ENCODE results near the gene ACP7. TPM values are rescaled to one million over a fixed set of nuclear protein-coding genes. Genes with fewer than 3 reads are reported as not detected.

The ACP7 gene
- total RNA-seq, 1 donor from 2014 or later: 0.46 TPM

DNA sequence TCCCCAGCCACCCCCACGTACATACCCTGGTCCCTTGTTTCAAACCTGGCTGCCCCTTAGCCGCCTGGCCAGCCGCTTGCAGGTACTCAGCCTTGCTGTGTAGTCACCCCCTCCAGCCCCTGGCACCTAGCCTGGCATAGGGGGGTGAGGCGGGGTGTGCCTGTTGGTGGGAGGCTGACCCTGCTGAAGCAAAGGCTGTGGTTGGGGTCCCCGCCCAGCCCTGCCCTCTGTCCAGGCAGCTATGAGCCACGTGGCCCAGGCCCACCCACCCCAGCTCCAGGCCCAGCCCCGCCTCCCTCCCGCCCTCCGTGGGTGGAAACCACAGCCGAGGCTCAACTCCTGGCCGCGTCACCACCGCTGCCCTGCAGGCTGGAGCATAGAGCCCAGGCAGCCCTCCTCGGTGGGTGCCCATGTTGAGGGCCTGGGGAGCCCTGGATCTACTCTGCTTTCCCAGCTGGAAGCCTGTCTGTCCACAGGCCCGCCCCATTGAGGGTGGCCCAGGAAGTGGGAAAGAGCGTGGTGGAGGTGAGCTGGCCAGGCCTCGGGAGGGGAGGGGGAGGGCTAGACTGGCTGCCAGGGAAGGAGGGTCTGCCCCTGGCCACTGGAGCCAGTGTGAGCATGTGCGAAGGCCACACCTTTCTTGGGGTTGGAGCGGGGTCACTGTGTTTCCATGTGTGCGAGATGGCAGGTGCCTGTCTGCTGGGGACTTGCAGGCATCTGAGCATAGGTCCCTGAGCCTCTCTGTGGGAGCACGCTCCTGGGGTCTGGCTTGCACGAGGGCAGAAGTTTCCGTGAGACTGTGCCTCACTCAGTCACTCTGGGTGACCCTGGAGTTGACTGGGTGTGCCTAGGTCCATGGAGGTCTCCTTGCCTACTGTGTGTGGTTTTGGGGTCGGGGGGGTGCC lies 72.4 kb downstream of the ACP7 start:
- H3K4me3 Mint-ChIP-seq (ENCODE audit: unreplicated experiment): no peak overlapping the region
- peaks cover 8% of the 10 kb centered on the region for H3K27me3 Mint-ChIP-seq (ENCODE audit: unreplicated experiment)
- H3K9me3 Mint-ChIP-seq (ENCODE audit: unreplicated experiment): no peaks in the 10 kb centered on the region
- peaks cover 11% of the 10 kb centered on the region for H3K36me3 Mint-ChIP-seq (ENCODE audit: low read depth, unreplicated experiment)
- no peak overlapping the region for H3K27ac Mint-ChIP-seq (ENCODE audit: unreplicated experiment)
- peaks cover 40% of the 10 kb centered on the region for H3K4me1 Mint-ChIP-seq (ENCODE audit: unreplicated experiment)
- DNase-seq (ENCODE audit: low spot score): no peak
- TF ChIP-seq, protein P1, sequence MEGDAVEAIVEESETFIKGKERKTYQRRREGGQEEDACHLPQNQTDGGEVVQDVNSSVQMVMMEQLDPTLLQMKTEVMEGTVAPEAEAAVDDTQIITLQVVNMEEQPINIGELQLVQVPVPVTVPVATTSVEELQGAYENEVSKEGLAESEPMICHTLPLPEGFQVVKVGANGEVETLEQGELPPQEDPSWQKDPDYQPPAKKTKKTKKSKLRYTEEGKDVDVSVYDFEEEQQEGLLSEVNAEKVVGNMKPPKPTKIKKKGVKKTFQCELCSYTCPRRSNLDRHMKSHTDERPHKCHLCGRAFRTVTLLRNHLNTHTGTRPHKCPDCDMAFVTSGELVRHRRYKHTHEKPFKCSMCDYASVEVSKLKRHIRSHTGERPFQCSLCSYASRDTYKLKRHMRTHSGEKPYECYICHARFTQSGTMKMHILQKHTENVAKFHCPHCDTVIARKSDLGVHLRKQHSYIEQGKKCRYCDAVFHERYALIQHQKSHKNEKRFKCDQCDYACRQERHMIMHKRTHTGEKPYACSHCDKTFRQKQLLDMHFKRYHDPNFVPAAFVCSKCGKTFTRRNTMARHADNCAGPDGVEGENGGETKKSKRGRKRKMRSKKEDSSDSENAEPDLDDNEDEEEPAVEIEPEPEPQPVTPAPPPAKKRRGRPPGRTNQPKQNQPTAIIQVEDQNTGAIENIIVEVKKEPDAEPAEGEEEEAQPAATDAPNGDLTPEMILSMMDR (IDR thresholded peaks at IDR 0.05; ENCODE audit: unreplicated experiment): no peak

DNA sequence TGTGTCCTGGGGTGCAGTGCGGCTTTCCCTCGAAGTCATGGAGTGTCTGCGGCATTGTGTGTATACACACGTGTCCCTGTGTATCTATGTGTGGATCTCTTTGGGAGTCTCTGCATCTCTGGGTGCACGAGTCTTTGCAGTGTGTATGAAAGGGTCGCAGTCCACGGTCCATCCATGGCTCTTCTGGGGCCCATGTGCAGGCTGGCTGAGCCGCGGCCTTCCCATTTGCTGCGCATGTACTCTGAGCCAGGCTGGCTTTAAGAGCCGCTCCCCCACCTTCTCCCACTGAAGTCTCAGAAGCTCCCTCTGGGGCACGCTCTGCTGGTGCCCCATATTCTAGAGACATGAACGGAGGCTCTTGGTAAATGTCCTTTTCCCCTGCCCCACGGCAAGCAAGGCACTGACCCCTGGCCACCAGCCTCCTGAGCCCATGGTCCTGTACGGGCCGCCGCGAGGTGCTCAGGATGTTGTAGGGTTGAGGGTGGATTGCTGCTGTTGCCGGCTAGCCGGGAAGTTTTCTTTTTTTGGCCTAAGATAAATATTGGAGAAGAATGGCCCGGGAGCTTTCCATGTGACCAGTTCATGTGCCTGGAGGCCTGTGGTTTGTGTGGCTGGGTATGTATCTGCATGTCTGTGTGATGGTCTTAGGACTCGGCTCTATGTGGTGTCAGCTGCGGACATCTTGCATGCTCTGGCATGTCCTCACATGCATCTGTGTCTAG lies 73.3 kb downstream of the ACP7 start:
- Mint-ChIP-seq H3K4me3 (ENCODE audit: unreplicated experiment) (no peak overlapping the region), H3K9me3 (ENCODE audit: unreplicated experiment) (no peaks in the 10 kb centered on the region), H3K27ac (ENCODE audit: unreplicated experiment) (no peak overlapping the region), H3K27me3 (ENCODE audit: unreplicated experiment) (peaks cover 8% of the 10 kb centered on the region), H3K36me3 (ENCODE audit: low read depth, unreplicated experiment) (peaks cover 11% of the 10 kb centered on the region), H3K4me1 (ENCODE audit: unreplicated experiment) (peaks cover 40% of the 10 kb centered on the region)
- DNase-seq (ENCODE audit: low spot score): no peak
- TF ChIP-seq, protein P1 (IDR thresholded peaks at IDR 0.05; ENCODE audit: unreplicated experiment): no peak

DNA sequence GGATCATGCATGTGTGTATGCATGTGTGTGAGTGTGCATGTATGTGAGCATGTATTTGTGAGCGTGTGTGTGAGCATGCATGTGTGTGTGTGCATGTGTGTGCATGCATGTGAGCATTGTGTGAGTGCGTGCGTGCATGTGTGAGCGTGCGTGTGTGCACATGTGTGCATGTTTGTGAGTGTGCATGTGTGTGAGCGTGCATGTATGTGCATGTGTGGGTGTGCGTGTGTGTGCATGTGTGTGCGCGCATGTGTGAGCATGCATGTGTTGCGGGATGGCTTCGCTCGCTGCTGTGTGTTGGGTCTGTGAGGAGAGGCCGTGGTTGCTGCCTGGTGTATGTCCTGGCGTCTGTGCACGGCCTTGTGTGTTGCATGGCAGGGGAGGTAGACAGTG lies 73.8 kb downstream of the ACP7 start:
- TF ChIP-seq, protein P1 (IDR thresholded peaks at IDR 0.05; ENCODE audit: unreplicated experiment): no peak
- Mint-ChIP-seq H3K4me1 (ENCODE audit: unreplicated experiment) (peaks cover 40% of the 10 kb centered on the region), H3K36me3 (ENCODE audit: low read depth, unreplicated experiment) (peaks cover 11% of the 10 kb centered on the region), H3K27ac (ENCODE audit: unreplicated experiment) (no peak overlapping the region), H3K9me3 (ENCODE audit: unreplicated experiment) (no peaks in the 10 kb centered on the region), H3K4me3 (ENCODE audit: unreplicated experiment) (no peak overlapping the region), H3K27me3 (ENCODE audit: unreplicated experiment) (peaks cover 8% of the 10 kb centered on the region)
- DNase-seq (ENCODE audit: low spot score): no peak

DNA sequence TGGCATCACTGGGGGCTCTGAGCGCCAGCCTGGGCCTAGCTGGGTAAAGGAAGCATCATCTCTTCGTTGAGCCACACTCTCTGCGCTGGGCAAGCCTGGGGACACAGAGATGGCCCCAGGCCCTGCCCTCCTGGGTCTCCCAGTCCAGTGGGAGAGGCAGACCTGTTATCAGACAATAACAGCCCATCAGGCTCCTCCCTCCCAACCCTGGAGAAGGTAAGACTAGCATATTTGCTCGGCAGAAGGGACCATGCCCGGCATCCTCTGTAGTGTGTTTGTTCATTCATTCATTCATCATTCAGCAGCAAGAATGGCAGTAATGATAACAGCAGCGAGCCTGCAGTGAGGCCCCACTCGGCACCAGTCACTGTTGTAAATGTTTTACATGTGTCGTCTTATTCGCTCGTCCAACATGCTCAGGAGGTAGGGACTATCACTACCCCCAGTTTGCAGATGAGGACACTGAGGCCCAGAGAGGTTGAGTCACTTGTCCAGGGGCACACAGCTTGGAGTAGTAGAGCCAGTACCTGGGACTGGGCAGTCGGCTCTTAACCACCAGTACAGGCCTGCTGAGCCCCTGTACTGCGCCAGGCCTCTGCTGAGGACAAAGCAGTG lies 74.6 kb downstream of the ACP7 start:
- H3K36me3 Mint-ChIP-seq (ENCODE audit: low read depth, unreplicated experiment): peaks cover 11% of the 10 kb centered on the region
- no peaks in the 10 kb centered on the region for H3K9me3 Mint-ChIP-seq (ENCODE audit: unreplicated experiment)
- H3K27ac Mint-ChIP-seq (ENCODE audit: unreplicated experiment): no peak overlapping the region
- no peak for DNase-seq (ENCODE audit: low spot score)
- H3K27me3 Mint-ChIP-seq (ENCODE audit: unreplicated experiment): peaks cover 8% of the 10 kb centered on the region
- H3K4me3 Mint-ChIP-seq (ENCODE audit: unreplicated experiment): no peak overlapping the region
- peaks cover 39% of the 10 kb centered on the region for H3K4me1 Mint-ChIP-seq (ENCODE audit: unreplicated experiment)
- TF ChIP-seq, protein P1 (IDR thresholded peaks at IDR 0.05; ENCODE audit: unreplicated experiment): no peak
